ENCODE measurements around the gene POLR3GL. TPM values are rescaled to one million over a fixed set of nuclear protein-coding genes. Genes with fewer than 3 reads are reported as not detected.

POLR3GL gene
- total RNA-seq, 3 donors from 2014 or later = 11.7 to 14.5 (median 13.9) TPM

DNA sequence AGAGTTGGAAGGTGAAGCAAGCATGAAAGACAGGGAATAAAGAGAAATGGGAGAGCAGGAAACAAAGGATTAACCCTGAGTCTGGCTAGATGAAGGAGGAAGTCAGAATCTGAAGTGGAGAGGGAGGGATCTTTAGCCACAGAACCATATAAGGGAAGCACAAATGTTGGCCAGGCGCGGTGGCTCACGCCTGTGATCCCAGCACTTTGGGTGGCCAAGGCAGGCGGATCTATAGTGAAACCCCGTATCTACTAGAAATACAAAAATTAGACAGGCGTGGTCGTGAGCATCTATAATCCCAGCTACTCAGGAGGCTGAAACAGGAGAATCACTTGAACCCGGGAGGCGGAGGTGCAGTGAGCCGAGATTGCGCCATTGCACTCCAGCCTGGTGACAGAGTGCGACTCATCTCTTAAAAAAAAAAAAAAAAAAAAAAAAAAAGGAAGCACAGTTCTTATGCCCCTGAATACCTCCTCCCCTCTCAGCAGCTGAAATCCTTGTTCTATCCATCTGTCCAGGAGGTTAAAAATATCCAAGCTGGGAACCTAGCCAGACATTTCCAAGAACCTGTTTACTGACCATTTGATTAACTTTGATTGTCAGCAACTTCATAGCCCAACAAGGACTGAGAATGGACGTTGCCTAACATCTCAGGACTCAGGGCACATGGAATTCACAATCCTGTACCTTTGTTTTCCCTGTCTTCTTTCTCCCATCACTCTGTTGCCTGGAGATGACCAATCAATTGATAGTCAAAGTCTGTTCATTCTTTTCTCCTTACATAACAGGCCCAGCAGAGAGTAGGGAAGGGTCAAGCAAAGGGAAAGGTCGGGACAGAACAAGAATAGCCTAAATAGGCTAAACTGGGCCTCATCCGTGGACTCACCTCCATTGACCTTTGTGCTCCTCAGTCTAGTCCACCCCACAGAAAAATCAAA, 21.3 kb downstream of the POLR3GL start:
- DNase-seq (no peak), ATAC-seq (no peak)
- Mint-ChIP-seq H3K36me3 (ENCODE audit: insufficient read depth) (no peaks in the 10 kb centered on the region), H3K4me1 (ENCODE audit: low read depth) (peaks cover 37% of the 10 kb centered on the region), H3K27me3 (ENCODE audit: low read depth) (no peaks in the 10 kb centered on the region), H3K9me3 (no peaks in the 10 kb centered on the region), H3K4me3 (no peak overlapping the region)

GRCh38 chr1:145986551-145986950, 22.1 kb downstream of the POLR3GL start:
- DNase-seq (no peak), ATAC-seq (no peak)
- Mint-ChIP-seq H3K4me1 (ENCODE audit: low read depth) (peaks cover 42% of the 10 kb centered on the region), H3K4me3 (no peak overlapping the region), H3K36me3 (ENCODE audit: insufficient read depth) (no peaks in the 10 kb centered on the region), H3K27me3 (ENCODE audit: low read depth) (no peaks in the 10 kb centered on the region), H3K9me3 (no peaks in the 10 kb centered on the region)

- no peaks in the 10 kb centered on the region for H3K9me3 Mint-ChIP-seq
- no peaks in the 10 kb centered on the region for H3K27me3 Mint-ChIP-seq (ENCODE audit: low read depth)
- H3K36me3 Mint-ChIP-seq (ENCODE audit: insufficient read depth) = peaks cover 5% of the 10 kb centered on the region
- ATAC-seq (no peak), DNase-seq (no peak)
- peaks cover 55% of the 10 kb centered on the region for H3K4me1 Mint-ChIP-seq (ENCODE audit: low read depth)
- H3K4me3 Mint-ChIP-seq = no peak overlapping the region
Measured at GRCh38 chr1:145987926-145988325, 23.4 kb downstream of the POLR3GL start.

GRCh38 chr1:145988773-145989172, 24.3 kb downstream of the POLR3GL start:
- H3K36me3 Mint-ChIP-seq (ENCODE audit: insufficient read depth) = peaks cover 14% of the 10 kb centered on the region
- H3K4me3 Mint-ChIP-seq = no peak overlapping the region
- ATAC-seq (peak; percentile 35 to 51), DNase-seq (no peak)
- H3K4me1 Mint-ChIP-seq (ENCODE audit: low read depth) = peaks cover 64% of the 10 kb centered on the region
- H3K9me3 Mint-ChIP-seq = no peaks in the 10 kb centered on the region
- H3K27me3 Mint-ChIP-seq (ENCODE audit: low read depth) = no peaks in the 10 kb centered on the region

DNA sequence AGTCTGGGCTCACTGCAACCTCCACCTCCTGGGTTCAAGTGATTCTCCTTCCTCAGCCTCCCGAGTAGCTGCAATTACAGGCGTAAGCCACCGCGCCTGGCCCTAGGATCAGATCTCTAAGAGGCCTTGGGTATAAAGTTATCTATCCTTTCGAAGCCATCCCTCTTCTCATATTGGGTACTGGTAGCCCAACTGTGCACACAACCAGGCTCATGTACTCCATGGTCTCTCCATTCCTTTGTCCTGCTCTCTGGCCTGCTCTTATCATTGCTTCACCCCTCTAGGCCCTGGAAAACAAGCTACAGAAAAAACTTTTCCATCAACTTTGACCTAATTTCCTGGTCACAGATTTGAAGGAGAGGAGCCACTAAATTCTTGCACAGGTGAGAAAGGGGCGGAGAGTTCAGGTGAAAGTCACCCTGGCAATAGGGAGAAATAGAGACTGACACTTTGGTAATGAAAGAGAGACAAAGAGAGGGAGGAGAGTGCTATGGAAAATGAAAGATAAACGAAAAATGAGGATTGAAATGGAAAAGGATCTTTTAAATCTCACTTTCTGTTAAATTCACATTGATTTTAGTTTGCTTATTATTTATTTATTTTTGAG, 25.9 kb downstream of the POLR3GL start:
- ATAC-seq = no peak
- Mint-ChIP-seq H3K9me3 (no peaks in the 10 kb centered on the region), H3K4me3 (no peak overlapping the region), H3K4me1 (ENCODE audit: low read depth) (peaks cover 64% of the 10 kb centered on the region), H3K27me3 (ENCODE audit: low read depth) (no peaks in the 10 kb centered on the region), H3K36me3 (ENCODE audit: insufficient read depth) (peaks cover 29% of the 10 kb centered on the region)
- no peak for DNase-seq

- peaks cover 31% of the 10 kb centered on the region for H3K36me3 Mint-ChIP-seq (ENCODE audit: insufficient read depth)
- ATAC-seq = no peak
- no peaks in the 10 kb centered on the region for H3K9me3 Mint-ChIP-seq
- no peak for DNase-seq
- peak overlapping the region; percentile 1 for H3K4me3 Mint-ChIP-seq
- H3K4me1 Mint-ChIP-seq (ENCODE audit: low read depth) = peaks cover 56% of the 10 kb centered on the region
- H3K27me3 Mint-ChIP-seq (ENCODE audit: low read depth) = no peaks in the 10 kb centered on the region
Measured at GRCh38 chr1:145991735-145992412, 27.4 kb downstream of the POLR3GL start.

- H3K36me3 Mint-ChIP-seq (ENCODE audit: insufficient read depth) = peaks cover 31% of the 10 kb centered on the region
- DNase-seq (no peak), ATAC-seq (no peak)
- peaks cover 60% of the 10 kb centered on the region for H3K4me1 Mint-ChIP-seq (ENCODE audit: low read depth)
- no peaks in the 10 kb centered on the region for H3K9me3 Mint-ChIP-seq
- H3K27me3 Mint-ChIP-seq (ENCODE audit: low read depth) = no peaks in the 10 kb centered on the region
- peak overlapping the region; percentile 85 for H3K4me3 Mint-ChIP-seq
Measured at GRCh38 chr1:145992502-145992936, 28.0 kb downstream of the POLR3GL start.

DNA sequence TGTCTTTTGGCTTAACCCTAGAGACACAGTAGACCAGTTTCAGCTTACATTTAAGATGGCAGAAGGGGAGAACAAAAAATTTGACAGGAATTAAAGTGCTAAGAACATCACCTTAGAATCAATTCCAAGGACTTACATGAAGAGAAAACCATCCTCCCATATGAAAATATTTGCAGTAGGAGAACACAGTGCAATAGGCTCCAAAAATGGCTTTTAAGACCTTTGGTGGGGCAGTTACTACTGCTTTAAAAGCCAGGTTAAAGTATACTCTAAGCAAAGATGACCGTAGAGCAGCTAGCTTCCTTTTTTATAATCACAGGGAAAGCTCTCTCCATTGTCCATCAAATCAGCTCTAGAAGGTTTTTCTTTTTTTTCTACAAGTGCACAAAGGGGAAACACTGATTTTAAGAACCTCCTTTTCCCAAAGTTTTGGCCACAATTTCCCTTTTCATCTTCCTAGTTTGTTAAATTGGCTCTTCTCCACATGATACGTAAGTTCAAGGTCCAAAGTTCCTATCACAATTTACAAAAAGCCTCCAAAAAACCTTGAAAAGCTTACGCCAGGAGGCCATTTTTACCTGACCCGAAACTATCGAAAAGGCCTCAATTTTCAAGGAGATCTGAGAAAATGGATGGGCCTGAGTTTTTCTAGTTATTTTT, 28.6 kb downstream of the POLR3GL start:
- peak overlapping the region; percentile 85 for H3K4me3 Mint-ChIP-seq

GRCh38 chr1:145993618-145994390, 29.3 kb downstream of the POLR3GL start:
- H3K9me3 Mint-ChIP-seq = no peaks in the 10 kb centered on the region
- ATAC-seq = no peak

More for the DNA sequence above, 28.6 kb downstream of the POLR3GL start:
- Mint-ChIP-seq H3K27me3 (ENCODE audit: low read depth) (no peaks in the 10 kb centered on the region), H3K9me3 (no peaks in the 10 kb centered on the region), H3K36me3 (ENCODE audit: insufficient read depth) (peaks cover 31% of the 10 kb centered on the region), H3K4me1 (ENCODE audit: low read depth) (peaks cover 61% of the 10 kb centered on the region)
- no peak for ATAC-seq
- no peak for DNase-seq

GRCh38 chr1:145994391-145995120, 30.1 kb downstream of the POLR3GL start:
- H3K4me1 Mint-ChIP-seq (ENCODE audit: low read depth) = peaks cover 68% of the 10 kb centered on the region
- no peaks in the 10 kb centered on the region for H3K27me3 Mint-ChIP-seq (ENCODE audit: low read depth)
- peak overlapping the region; percentile 85 for H3K4me3 Mint-ChIP-seq
- peaks cover 31% of the 10 kb centered on the region for H3K36me3 Mint-ChIP-seq (ENCODE audit: insufficient read depth)
- no peaks in the 10 kb centered on the region for H3K9me3 Mint-ChIP-seq
- DNase-seq (no peak), ATAC-seq (peak in 1 of 2 donors; percentile 19)

More at GRCh38 chr1:145993618-145994390, 29.3 kb downstream of the POLR3GL start:
- H3K4me3 Mint-ChIP-seq = peak overlapping the region; percentile 85
- no peak for DNase-seq
- peaks cover 31% of the 10 kb centered on the region for H3K36me3 Mint-ChIP-seq (ENCODE audit: insufficient read depth)
- peaks cover 63% of the 10 kb centered on the region for H3K4me1 Mint-ChIP-seq (ENCODE audit: low read depth)
- no peaks in the 10 kb centered on the region for H3K27me3 Mint-ChIP-seq (ENCODE audit: low read depth)

- DNase-seq (no peak), ATAC-seq (no peak)
- Mint-ChIP-seq H3K36me3 (ENCODE audit: insufficient read depth) (peaks cover 31% of the 10 kb centered on the region), H3K4me3 (peak overlapping the region; percentile 85), H3K9me3 (no peaks in the 10 kb centered on the region), H3K27me3 (ENCODE audit: low read depth) (no peaks in the 10 kb centered on the region), H3K4me1 (ENCODE audit: low read depth) (peaks cover 75% of the 10 kb centered on the region)
Measured at GRCh38 chr1:145995148-145995881, 30.8 kb downstream of the POLR3GL start.

DNA sequence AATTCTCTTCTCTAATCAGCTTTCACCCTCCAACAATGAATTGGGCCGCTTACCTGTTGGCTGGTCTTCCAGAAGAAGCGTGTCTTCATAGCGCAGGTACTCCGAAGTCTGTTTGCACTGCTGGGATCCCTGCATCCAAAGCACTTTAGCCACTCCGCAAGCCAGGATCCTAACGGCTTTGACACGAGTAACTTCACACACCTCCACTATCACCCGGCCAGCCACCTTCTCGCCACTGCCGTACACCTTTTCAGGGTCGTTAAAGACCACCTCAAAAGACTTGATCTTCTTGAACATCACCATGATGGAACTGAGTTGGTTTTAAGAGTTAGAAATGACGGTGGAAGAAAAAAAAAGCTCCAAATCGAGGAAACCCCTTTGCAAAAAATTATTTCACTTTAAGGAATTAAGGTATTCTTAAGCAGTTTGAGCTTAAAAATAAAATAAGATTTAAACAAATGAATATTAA, 31.5 kb downstream of the POLR3GL start:
- DNase-seq = no peak
- no peaks in the 10 kb centered on the region for H3K9me3 Mint-ChIP-seq
- no peaks in the 10 kb centered on the region for H3K27me3 Mint-ChIP-seq (ENCODE audit: low read depth)
- peaks cover 71% of the 10 kb centered on the region for H3K4me1 Mint-ChIP-seq (ENCODE audit: low read depth)
- peak overlapping the region; percentile 85 for H3K4me3 Mint-ChIP-seq
- ATAC-seq = no peak
- H3K36me3 Mint-ChIP-seq (ENCODE audit: insufficient read depth) = peaks cover 31% of the 10 kb centered on the region

Data from activated T-cell treated with anti-CD3 and anti-CD28 coated beads, Interleukin-2, amount 50 U/mL, for 4 hours (primary cell).